SU-DHL-6 (cell line): ENCODE measurements around the gene FAM186B.

Experiments used
- EZH2phosphoT487 ChIP-seq: fragments of 200-600 bp; sonication (generic), shearing (Covaris generic); conservative IDR thresholded peaks from 2 replicates; pipeline ENCODE4 v1.6.1; 2018; ENCODE audit warnings: mild to moderate bottlenecking, antibody characterized with exemption, low read length, moderate library complexity, mixed read lengths
- TF ChIP-seq, protein P1 (sequence below): fragments of 200-600 bp; sonication (generic); IDR thresholded peaks from one replicate; pipeline ENCODE4 v1.5.1; 2017; ENCODE audit warnings: antibody characterized with exemption, mild to moderate bottlenecking, low read length, moderate library complexity; ENCODE audit not compliant: insufficient read depth, poor library complexity, severe bottlenecking

GRCh38 chr12:49580572-49581535 is 24.6 kb downstream of the FAM186B start:
- TF ChIP-seq, protein P1, sequence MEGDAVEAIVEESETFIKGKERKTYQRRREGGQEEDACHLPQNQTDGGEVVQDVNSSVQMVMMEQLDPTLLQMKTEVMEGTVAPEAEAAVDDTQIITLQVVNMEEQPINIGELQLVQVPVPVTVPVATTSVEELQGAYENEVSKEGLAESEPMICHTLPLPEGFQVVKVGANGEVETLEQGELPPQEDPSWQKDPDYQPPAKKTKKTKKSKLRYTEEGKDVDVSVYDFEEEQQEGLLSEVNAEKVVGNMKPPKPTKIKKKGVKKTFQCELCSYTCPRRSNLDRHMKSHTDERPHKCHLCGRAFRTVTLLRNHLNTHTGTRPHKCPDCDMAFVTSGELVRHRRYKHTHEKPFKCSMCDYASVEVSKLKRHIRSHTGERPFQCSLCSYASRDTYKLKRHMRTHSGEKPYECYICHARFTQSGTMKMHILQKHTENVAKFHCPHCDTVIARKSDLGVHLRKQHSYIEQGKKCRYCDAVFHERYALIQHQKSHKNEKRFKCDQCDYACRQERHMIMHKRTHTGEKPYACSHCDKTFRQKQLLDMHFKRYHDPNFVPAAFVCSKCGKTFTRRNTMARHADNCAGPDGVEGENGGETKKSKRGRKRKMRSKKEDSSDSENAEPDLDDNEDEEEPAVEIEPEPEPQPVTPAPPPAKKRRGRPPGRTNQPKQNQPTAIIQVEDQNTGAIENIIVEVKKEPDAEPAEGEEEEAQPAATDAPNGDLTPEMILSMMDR: peak; percentile 88
- no peak for TF ChIP-seq EZH2phosphoT487
